A673 (cell line): ENCODE measurements around the gene SLC39A12.

Experiments used
- CTCF ChIP-seq: fragments of 300-800, 200-600 bp; sonication (generic); conservative IDR thresholded peaks from 2 replicates; pipeline ENCODE4 v1.5.1; 2017; ENCODE audit warnings: low read depth, mild to moderate bottlenecking, antibody characterized with exemption, low read length, moderate library complexity, mixed read lengths
- EZH2 ChIP-seq: fragments of 200-600 bp; sonication (generic); IDR thresholded peaks from 2 replicates; pipeline ENCODE4 v1.6.1; 2017; ENCODE audit warnings: borderline replicate concordance, low read depth, mild to moderate bottlenecking, mixed read lengths, antibody characterized with exemption, low read length; ENCODE audit not compliant: poor library complexity, severe bottlenecking

- no peak for TF ChIP-seq CTCF
- TF ChIP-seq EZH2: no peak
Observed at GRCh38 chr10:17965649-17966235, 14.0 kb downstream of the SLC39A12 start.
